Stimulated activated CD8-positive, alpha-beta memory T cell treated with anti-CD3 and anti-CD28 coated beads, Interleukin-4, amount 100 ng/mL, for 48 hours (primary cell): ENCODE data around the gene ABAT.
A peak's percentile ranks its signal among the peaks of the same experiment; 100 is the strongest.

Source experiments
- DNase-seq: peaks from one replicate; pipeline ENCODE4 v3.0.0-alpha.2; 2020

The ABAT gene

DNA sequence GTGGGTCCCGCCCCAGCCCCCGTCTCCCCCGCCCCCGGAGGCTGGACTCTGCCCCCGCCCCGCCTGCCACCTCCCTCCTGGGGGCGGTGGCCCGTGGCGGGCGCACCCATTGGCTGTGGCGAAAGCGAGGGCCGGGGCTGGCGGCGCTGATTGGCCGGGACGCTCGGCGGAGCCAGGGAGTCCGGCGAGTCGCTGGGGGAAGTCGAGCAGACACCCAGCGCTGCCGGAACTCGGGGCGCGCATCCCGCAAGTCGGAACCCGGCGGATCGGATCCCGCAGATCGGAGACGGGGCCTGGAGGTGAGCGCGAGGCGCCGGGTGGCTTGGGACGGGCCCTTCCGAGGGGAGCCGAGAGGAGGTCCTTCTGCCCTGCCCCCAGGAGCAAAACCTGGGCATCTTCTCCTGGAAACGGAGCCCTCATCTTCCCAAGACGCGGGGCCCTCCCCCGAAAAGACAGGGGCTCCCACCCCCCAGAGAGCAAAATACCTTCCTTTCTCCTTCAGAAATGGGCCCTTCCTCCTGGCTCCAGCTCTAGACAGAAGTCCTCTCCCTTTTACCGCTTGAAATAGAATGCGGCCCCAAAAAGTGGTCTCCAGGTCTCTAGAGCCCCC, at the start of gene ABAT:
ABAT (plus strand) TSS at position 205 of the 610 bp plus-strand sequence. CDS start 61,123 bp downstream, outside the sequence.
- peak; percentile 91 for DNase-seq

GRCh38 chr16:8625491-8626087, 48.8 kb upstream of the ABAT start:
- DNase-seq = no peak

DNA sequence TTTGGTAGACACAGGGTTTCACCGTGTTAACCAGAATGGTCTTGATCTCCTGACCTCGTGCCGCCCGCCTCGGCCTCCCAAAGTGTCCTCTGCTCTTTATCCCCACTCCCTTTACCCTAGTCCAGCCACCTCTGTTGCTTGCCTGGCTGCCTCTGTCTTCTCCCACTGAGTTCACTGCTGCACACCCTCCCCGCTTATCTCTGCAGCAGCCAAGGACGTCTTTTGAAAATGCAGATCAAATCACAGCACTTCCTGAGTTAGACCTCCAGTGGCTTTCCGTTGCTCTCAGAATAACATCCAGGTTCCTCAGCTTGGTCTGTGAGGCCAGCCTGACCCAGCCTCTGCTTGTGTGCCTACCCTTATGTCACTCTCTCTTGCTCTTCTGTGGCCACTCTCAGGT, 47.5 kb upstream of the ABAT start:
- no peak for DNase-seq

DNA sequence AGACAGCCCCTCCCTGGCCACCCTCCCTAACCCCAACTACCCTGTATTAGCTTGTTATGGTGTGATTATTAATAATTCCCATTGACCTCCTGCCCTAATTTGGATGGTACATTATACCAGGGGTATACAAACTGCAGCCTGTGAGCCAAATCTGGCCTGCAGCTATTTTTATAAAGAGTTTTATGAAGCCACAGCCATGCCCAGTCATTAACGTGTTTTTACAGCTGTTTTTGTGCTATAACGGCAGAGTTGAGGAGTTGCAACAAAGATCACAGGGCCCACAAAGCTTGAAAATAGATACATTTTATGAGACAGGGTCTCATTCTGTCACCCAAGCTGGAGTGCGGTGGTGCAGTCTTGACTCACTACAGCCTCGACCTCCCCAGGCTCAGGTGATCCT, 47.0 kb upstream of the ABAT start:
- no peak for DNase-seq

GRCh38 chr16:8628981-8629725, 45.3 kb upstream of the ABAT start:
- DNase-seq = no peak

- DNase-seq = no peak
Observed at GRCh38 chr16:8630255-8630953, 44.0 kb upstream of the ABAT start.

DNA sequence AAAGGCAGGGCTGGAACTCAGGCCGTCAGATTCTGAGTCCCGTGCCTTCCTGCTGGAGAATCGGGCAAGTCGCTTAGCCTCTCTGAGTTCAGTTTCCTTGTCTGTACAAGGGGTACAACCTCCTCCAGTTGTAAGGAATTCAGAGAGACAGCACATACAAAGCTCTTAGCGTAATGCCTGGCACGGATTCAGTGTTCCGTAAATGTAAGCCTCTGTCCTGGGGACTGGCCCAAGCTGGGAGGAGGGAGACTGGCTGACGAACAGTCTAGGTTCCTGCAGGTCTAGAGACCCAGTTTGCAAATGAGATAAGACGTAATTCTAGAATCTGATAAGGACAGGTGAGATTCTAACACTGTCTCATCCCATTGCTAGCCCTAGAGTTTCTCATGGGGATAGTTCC, 43.0 kb upstream of the ABAT start:
- no peak for DNase-seq

DNA sequence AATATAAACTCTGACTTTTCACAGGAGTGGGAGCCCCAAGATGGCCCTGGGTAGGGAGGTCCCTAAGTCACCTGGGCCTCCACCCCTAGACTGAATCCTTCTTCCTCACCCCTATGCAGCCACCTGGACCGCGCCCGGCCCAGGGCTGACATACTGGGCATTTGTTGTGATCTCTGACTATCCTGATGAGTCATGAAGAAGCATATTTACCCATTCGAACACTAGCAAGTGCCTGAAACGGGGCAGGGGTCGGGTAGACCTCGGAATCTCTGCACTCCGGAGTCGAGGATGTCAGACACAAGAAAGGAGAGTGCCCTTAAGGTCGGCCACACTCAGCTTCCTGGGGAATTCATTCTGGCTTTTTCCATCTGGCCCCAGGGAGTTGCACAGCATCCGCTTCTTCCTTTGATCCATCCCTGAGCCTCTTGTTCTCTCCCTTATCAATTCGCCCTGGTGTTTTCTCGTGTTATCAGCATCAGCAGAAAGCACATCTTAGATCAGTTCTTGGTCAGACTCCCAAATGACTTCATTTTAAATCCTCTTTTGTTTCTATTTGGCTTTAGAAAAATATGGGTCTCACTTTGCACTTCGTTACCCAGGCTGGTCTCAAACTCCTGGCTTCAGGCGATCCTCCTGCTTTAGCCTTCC, 42.5 kb upstream of the ABAT start:
- no peak for DNase-seq

GRCh38 chr16:8632675-8633182, 41.7 kb upstream of the ABAT start:
- DNase-seq = no peak

GRCh38 chr16:8634991-8635736, 39.3 kb upstream of the ABAT start:
- DNase-seq = no peak

DNA sequence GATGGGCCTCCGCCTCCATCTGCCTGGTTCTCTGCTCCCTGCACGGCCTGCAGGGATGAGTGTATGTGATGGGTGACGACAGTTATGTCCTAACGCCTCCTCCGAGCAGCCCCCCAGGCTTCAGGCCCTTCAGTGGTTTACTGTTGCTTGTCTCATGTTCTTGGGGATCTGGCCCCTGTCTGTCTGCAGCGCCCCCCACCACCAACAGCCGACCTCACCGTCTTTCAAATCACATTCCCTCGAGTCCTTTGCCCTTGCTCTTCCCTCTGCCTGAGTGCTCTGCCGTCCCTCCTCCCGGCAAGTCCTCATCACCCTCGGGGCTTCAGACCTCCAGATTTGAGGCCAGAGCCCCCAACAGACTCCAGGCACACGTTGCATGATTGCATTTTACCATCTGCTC, 34.7 kb upstream of the ABAT start:
- no peak for DNase-seq

- no peak for DNase-seq
Observed at GRCh38 chr16:8641671-8642070, 32.7 kb upstream of the ABAT start.

- no peak for DNase-seq
Observed at GRCh38 chr16:8642146-8642545, 32.3 kb upstream of the ABAT start.

DNA sequence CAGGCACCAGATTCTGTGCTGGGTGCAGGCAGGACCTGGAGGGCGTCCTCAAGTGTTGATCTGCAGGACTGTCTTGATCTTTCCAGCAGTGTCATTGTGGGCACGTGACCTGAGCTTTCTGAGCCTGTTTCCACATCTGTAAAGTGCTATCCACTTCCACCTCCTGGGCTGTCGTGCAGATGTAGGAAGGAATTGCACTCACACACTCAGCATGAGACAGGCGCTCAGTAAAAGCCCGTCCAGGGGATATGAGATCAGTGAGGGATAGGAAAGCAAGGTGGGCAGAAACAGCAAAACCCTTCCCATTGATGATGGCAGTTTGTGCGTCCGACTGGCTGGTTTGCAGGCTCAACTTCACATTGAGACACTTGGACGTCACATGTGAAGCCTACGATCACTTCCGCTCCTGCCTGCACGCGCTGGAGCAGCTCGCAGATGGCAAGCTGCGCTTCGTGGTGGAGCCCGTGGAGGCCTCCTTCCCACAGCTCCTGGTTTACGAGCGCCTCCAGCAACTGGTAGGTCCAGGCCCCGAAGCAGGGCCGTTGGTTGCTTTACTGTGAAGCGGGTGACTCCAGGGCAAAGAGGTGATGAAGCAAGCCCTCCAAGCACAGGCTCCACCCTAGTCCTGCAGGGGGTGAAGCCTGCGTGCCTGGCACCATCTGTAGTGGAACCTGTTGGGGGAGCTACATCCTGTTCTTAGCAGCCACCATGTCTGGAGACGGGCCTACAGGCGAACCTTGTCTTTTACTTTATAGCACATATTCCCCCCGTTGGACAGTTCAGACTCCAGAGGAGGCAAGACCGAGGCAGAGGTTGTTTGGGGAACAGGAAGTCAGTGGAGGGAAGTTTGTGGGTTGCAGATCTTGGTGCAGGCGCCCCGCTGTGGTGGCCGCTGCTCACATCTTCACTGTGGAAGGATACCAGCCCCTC, 29.9 kb upstream of the ABAT start:
- no peak for DNase-seq

DNA sequence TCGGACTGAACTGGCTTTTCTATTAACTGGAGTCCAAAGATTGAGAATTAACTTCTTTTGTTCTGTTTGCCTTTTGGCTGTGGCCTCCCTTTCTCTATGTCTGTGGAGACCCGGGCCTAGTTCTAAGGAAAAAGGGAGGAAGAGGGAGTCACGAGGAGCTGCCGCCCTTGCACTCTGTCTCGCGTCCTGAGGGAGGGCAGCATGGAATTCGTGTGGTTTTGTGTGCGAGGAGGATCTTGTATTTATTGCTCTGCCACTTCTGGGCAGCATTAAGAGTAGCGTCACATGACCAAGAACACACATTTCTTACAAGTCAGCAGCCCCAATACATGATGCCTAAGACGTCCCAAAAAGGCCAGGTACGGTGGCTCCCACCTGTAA, 29.3 kb upstream of the ABAT start:
- no peak for DNase-seq

DNA sequence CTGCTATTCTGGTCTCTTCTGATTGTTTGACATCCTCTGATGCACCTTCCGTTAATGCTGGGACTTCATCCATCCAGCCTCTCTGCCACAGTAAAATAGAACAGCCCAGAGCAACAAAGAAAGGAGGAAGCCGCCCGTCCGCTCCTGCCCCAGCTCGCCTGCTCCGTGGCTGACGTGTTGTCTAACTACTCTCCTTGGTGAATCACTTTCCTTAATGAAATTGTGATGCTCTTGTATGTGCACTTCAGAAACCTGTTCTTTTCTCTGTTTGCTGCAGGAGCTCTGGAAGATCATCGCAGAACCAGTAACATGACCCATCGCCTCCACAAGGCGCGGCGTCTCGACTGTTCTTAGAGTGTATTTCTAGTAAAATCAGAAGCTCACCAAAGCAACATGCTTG, 28.6 kb upstream of the ABAT start:
- no peak for DNase-seq

GRCh38 chr16:8646326-8647053, 27.9 kb upstream of the ABAT start:
- no peak for DNase-seq

DNA sequence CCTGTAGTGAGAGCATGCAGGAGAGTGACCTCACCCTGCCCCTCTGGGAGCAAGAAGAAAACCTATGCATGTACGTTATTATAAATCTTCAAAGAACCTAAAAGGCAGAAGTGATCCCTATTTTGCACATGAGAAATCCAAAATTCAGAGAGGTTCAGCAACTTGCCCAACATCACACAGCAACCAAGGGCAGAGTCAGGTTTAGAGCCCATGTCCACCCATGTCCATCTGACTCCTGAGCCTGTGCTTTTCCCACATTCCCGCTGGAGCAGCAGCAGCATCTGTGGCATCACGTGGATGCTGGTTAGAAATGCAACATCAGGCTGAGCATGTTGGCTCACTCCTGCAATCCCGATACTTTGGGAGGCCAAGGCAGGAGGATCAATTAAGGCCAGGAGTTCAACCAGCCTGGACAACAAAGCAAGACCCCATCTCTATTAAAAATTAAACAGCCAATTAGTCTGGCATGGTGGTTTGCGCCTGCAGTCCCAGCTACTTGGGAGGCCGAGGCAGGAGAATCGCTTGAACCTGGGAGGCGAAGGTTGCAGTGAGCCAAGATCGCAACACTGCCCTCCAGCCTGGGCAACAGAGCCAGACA, 26.6 kb upstream of the ABAT start:
- DNase-seq = no peak

DNA sequence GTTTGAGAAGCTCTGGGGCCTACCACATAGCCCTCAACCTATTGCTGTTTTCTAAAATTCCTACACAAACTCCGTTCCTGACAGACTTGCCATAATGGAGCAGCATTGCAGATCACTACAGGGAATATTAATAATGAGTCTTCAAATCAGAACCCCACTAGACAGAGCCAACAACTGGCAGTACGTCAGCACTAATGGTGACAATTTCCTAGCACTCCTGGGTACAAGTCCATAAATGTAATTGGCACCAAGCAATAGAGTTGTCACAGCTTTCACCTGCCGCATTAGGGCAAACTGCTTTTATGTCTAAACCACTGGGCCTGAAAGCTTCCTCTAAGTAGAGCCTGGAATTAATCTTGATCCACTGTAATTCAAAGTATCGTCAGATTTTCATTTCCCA, 25.5 kb upstream of the ABAT start:
- no peak for DNase-seq
